ENCODE results near the gene NTN4. TPM values are rescaled to one million over a fixed set of nuclear protein-coding genes. Genes with fewer than 3 reads are reported as not detected.
"Not testable (repeated sequence)": the region's sequence is repeated elsewhere in the genome, so short reads cannot be mapped to it uniquely, and the experiment has no call there.

NTN4 gene
- polyA plus RNA-seq (ENCODE audit: insufficient read length in 10 of 10): 10 to 100 TPM; 32.6 to 56.8 (median 46.3) TPM
- long read RNA-seq, donor 1, transcript NTN4-201 (10 exons, 3,615 nt): major isoform, 5 of 5 reads
- long read RNA-seq, donor 1, partial matches to known transcripts: 0 of 5 reads
- long read RNA-seq, donor 1, other reads (novel, unspliced or antisense): 0 of 5 reads
- long read RNA-seq, donor 2, transcript NTN4-201 (10 exons, 3,615 nt): major isoform, 7 of 7 reads
- long read RNA-seq, donor 2, partial matches to known transcripts: 0 of 7 reads
- long read RNA-seq, donor 2, other reads (novel, unspliced or antisense): 0 of 7 reads
- long read RNA-seq, donor 3: 0 reads
- long read RNA-seq, donor 4, partial matches to known transcripts: 0 of 2 reads
- long read RNA-seq, donor 4, other reads (novel, unspliced or antisense): 0 of 2 reads
- long read RNA-seq, donor 5, transcript NTN4-201 (10 exons, 3,615 nt): major isoform, 9 of 9 reads
- long read RNA-seq, donor 5, partial matches to known transcripts: 0 of 9 reads
- long read RNA-seq, donor 5, other reads (novel, unspliced or antisense): 0 of 9 reads
- long read RNA-seq, donor 6, transcript NTN4-201 (10 exons, 3,615 nt): major isoform, 6 of 6 reads
- long read RNA-seq, donor 6, partial matches to known transcripts: 0 of 6 reads
- long read RNA-seq, donor 6, other reads (novel, unspliced or antisense): 0 of 6 reads
- long read RNA-seq, donor 7, transcript NTN4-201 (10 exons, 3,615 nt): major isoform, 6 of 6 reads
- long read RNA-seq, donor 7, partial matches to known transcripts: 0 of 6 reads
- long read RNA-seq, donor 7, other reads (novel, unspliced or antisense): 0 of 6 reads
- long read RNA-seq, donor 8, partial matches to known transcripts: 0 of 4 reads
- long read RNA-seq, donor 8, other reads (novel, unspliced or antisense): 0 of 4 reads
- long read RNA-seq, donor 9: 0 reads

GRCh38 chr12:95790033-95790916 lies at the start of gene NTN4:
NTN4 (minus strand) TSS chr12:95790764; CDS start chr12:95790309, 455 bp downstream.
- DNase-seq: peak in 2 of 3 donors; percentile 30 to 71

- peak in 1 of 3 donors; percentile 37 for DNase-seq
Measured at GRCh38 chr12:95838125-95838524, 47.6 kb upstream of the NTN4 start.

- peak in 1 of 3 donors; percentile 11 for DNase-seq
Measured at GRCh38 chr12:95837240-95838038, 46.9 kb upstream of the NTN4 start.

- peak in 1 of 3 donors; percentile 23 for DNase-seq
Measured at GRCh38 chr12:95836630-95837239, 46.2 kb upstream of the NTN4 start.

- DNase-seq: peak in 1 of 3 donors; percentile 18
Measured at GRCh38 chr12:95836185-95836609, 45.6 kb upstream of the NTN4 start.

GRCh38 chr12:95834572-95834971 lies 44.0 kb upstream of the NTN4 start:
- no peak for DNase-seq

- no peak for DNase-seq
Measured at GRCh38 chr12:95830335-95831089, 39.9 kb upstream of the NTN4 start.

- DNase-seq: no peak
Measured at GRCh38 chr12:95829395-95829794, 38.8 kb upstream of the NTN4 start.

- DNase-seq: peak in 1 of 3 donors; percentile 28
Measured at GRCh38 chr12:95820096-95820703, 29.6 kb upstream of the NTN4 start.

- peak in 1 of 3 donors; percentile 48 for DNase-seq
Measured at GRCh38 chr12:95815632-95816212, 25.2 kb upstream of the NTN4 start.

GRCh38 chr12:95812155-95812554 lies 21.6 kb upstream of the NTN4 start:
- DNase-seq: not testable (repeated sequence)

GRCh38 chr12:95810411-95810810 lies 19.8 kb upstream of the NTN4 start:
- no peak for DNase-seq

- no peak for DNase-seq
Measured at GRCh38 chr12:95809000-95809680, 18.6 kb upstream of the NTN4 start.

- no peak for DNase-seq
Measured at GRCh38 chr12:95808146-95808545, 17.6 kb upstream of the NTN4 start.

- DNase-seq: peak in 1 of 3 donors; percentile 90
Measured at GRCh38 chr12:95805864-95806671, 15.5 kb upstream of the NTN4 start.

GRCh38 chr12:95804291-95804690 lies 13.7 kb upstream of the NTN4 start:
- DNase-seq: no peak

GRCh38 chr12:95803817-95804216 lies 13.3 kb upstream of the NTN4 start:
- no peak for DNase-seq
